HFFc6 (cell line): ENCODE results near the gene AHR. TPM values are rescaled to one million over a fixed set of nuclear protein-coding genes. Genes with fewer than 3 reads are reported as not detected.

ENCODE experiments used
- DNase-seq: peaks from one replicate; pipeline ENCODE4 v3.0.0-alpha.2; 2018
- H3K27ac Mint-ChIP-seq: 2 replicates; pipeline ENCODE4 v1.8.0; 2020; ENCODE audit warnings: mild to moderate bottlenecking, mixed read lengths
- H3K27me3 Mint-ChIP-seq: 2 replicates; pipeline ENCODE4 v1.8.0; 2021; ENCODE audit warnings: mild to moderate bottlenecking, moderate library complexity, mixed read lengths; ENCODE audit not compliant: insufficient read depth
- H3K36me3 Mint-ChIP-seq: 2 replicates; pipeline ENCODE4 v1.8.0; 2021; ENCODE audit warnings: low read depth, mixed read lengths
- H3K4me1 Mint-ChIP-seq: 2 replicates; pipeline ENCODE4 v1.8.0; 2020; ENCODE audit warnings: low read depth, mixed read lengths
- H3K4me3 Mint-ChIP-seq: 2 replicates; pipeline ENCODE4 v1.8.0; 2020; ENCODE audit warnings: mild to moderate bottlenecking, moderate library complexity, mixed read lengths
- H3K9me3 Mint-ChIP-seq: 2 replicates; pipeline ENCODE4 v1.8.0; 2020; ENCODE audit warnings: mild to moderate bottlenecking, mixed read lengths
- total RNA-seq, 6 experiments: library from RNA; stranded (reverse); fragmentation: NEBNext Ultra II Directional; extraction: Animal tissue kit (Norgen Biotek cat#: 25700); gene quantifications; 2 replicates in 1 of 6; 3 replicates in 5 of 6; pipeline ENCODE4 v1.2.3, GENCODE V29; 2021
- TF ChIP-seq, protein P1 (sequence below): fragments of 200-600 bp; sonication (generic); IDR thresholded peaks from 2 replicates; pipeline ENCODE4 v1.5.0; 2021; ENCODE audit warnings: antibody characterized with exemption, mild to moderate bottlenecking

The AHR gene
- total RNA-seq, 6 experiments from 2014 or later, result 35.8 to 57.2 (median 47.4) TPM

DNA sequence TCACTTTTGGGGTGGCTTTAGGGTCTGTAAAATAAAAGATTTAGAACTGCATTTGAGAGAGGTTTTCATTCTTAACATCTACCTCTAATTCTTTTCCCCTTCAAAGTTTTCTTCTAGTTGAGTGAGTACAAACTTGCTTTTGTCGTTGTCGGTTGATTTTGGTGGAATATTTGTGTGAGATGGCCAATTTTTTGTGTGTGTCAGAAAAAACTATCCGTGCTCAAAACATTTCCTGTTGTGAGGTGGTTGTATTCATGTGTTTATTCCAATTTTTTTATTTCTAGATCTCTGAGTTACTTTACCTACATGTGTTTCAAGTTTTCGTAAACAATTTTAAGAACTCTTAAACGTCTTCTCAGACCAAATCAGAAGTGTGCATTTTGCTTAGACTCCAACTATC is 1.6 kb downstream of the AHR start:
- Mint-ChIP-seq H3K27me3 (no peaks in the 10 kb centered on the region), H3K36me3 (0 out of 2 replicates have a peak, but pooled peaks cover 10% of the 10 kb centered on the region), H3K4me1 (peaks cover 16% of the 10 kb centered on the region), H3K4me3 (peak overlapping the region; percentile 93), H3K9me3 (no peaks in the 10 kb centered on the region), H3K27ac (peak overlapping the region; percentile 74)
- no peak for DNase-seq
- TF ChIP-seq, protein P1, sequence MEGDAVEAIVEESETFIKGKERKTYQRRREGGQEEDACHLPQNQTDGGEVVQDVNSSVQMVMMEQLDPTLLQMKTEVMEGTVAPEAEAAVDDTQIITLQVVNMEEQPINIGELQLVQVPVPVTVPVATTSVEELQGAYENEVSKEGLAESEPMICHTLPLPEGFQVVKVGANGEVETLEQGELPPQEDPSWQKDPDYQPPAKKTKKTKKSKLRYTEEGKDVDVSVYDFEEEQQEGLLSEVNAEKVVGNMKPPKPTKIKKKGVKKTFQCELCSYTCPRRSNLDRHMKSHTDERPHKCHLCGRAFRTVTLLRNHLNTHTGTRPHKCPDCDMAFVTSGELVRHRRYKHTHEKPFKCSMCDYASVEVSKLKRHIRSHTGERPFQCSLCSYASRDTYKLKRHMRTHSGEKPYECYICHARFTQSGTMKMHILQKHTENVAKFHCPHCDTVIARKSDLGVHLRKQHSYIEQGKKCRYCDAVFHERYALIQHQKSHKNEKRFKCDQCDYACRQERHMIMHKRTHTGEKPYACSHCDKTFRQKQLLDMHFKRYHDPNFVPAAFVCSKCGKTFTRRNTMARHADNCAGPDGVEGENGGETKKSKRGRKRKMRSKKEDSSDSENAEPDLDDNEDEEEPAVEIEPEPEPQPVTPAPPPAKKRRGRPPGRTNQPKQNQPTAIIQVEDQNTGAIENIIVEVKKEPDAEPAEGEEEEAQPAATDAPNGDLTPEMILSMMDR, result no peak

DNA sequence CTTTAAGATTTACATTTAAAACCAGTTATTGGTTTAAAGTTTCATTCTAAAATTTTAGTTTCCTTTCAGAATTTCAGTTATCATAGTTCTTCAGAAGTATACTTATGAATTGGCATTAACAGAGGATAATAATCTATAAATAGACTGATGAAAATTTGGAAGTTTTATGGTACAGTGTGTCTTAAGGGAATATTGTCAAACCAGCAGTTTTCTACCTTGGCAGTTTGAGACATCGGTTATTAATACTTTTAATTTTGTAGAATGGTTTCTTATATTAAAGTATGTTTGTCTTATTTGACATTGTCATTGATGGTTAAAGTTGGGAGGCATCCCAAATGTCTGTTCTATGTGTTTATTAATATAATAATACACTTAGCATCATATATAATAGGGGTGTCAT is 2.0 kb downstream of the AHR start:
- H3K4me3 Mint-ChIP-seq, result peak overlapping the region; percentile 93
- TF ChIP-seq, protein P1, result no peak
- H3K27me3 Mint-ChIP-seq, result no peaks in the 10 kb centered on the region
- H3K36me3 Mint-ChIP-seq, result 0 out of 2 replicates have a peak, but pooled peaks cover 10% of the 10 kb centered on the region
- peaks cover 16% of the 10 kb centered on the region for H3K4me1 Mint-ChIP-seq
- no peaks in the 10 kb centered on the region for H3K9me3 Mint-ChIP-seq
- H3K27ac Mint-ChIP-seq, result peak overlapping the region; percentile 74
- DNase-seq, result no peak

DNA sequence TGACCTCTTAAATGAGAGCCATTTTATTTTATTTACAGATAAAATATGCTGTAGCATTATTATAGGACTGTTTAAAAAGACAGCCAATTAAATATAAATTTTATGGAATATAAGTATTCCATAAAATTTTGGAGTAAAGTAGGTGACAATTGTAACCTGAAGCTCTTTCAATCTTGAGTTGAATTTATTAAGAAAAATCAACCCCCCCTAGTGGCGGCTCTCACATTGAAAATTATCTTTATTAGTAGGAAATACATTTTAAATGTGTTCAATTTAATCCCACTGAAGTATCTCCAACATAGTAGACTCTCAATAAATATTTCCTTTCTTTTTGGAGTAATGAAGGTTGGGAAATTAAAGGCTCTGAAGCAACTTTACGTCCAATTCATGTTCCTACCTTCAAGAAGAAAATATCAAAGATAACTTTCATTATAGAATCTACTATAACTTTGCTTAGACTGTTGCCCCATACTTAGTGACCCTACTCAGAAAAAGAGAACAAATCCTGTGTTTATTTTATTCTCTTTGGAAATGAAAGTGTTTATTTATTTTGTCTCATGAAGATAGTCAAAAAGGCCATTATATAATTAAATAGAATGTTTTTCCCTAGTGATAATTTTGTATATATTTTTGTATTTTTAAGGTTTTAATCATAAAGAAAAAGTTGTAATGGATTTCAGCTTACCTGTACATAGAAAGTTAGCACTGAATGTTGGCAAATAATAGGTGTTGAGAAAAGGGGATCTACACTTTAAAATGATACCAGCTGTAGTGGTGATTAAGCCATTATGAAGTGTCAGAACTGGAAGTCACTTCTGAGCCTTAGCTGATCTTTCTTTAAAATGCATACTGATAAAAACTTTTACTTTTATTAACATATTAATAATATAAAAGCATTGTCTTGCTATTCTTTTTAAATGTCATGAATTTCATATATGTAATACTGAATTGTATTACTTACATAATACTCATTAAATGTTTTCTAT is 3.3 kb downstream of the AHR start:
- no peak overlapping the region; the same call in 1 of the 2 replicates for H3K27ac Mint-ChIP-seq
- peak overlapping the region; percentile 93 for H3K4me3 Mint-ChIP-seq
- peaks cover 16% of the 10 kb centered on the region for H3K4me1 Mint-ChIP-seq
- peak; percentile 31 for DNase-seq
- 0 out of 2 replicates have a peak, but pooled peaks cover 10% of the 10 kb centered on the region for H3K36me3 Mint-ChIP-seq
- H3K27me3 Mint-ChIP-seq, result no peaks in the 10 kb centered on the region
- TF ChIP-seq, protein P1, result peak; percentile 93
- H3K9me3 Mint-ChIP-seq, result no peaks in the 10 kb centered on the region

DNA sequence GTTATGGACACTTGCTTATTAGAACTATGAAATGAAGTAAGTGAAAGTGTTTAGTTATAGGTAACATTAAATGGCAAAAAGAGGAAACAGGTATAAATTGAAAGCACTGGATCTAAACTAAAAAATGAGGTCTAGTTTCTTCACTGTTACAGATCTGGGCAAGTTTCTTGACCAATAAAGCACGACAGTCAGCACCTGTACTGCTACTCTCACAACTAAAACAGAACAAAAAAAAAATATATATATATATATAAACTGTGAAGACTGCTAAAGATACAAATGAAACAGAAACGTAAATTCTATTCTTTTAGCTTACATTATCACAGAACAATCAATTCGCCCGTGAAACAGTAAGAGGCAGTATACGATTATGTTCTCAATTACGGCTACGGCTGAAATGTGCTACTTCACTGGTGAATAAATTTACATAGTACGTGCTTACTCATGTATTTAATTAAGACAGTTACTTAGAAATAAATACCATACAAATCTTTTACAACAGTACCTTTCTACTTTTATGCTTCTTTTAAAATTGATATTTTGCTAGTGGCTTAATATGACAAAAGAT is 4.2 kb downstream of the AHR start:
- TF ChIP-seq, protein P1, result peak; percentile 71
- no peaks in the 10 kb centered on the region for H3K9me3 Mint-ChIP-seq
- DNase-seq, result peak; percentile 63
- H3K4me3 Mint-ChIP-seq, result peak overlapping the region; percentile 77
- H3K27me3 Mint-ChIP-seq, result no peaks in the 10 kb centered on the region
- H3K27ac Mint-ChIP-seq, result peak overlapping the region; percentile 50; the same call in 1 of the 2 replicates
- 0 out of 2 replicates have a peak, but pooled peaks cover 10% of the 10 kb centered on the region for H3K36me3 Mint-ChIP-seq
- peaks cover 7% of the 10 kb centered on the region for H3K4me1 Mint-ChIP-seq

DNA sequence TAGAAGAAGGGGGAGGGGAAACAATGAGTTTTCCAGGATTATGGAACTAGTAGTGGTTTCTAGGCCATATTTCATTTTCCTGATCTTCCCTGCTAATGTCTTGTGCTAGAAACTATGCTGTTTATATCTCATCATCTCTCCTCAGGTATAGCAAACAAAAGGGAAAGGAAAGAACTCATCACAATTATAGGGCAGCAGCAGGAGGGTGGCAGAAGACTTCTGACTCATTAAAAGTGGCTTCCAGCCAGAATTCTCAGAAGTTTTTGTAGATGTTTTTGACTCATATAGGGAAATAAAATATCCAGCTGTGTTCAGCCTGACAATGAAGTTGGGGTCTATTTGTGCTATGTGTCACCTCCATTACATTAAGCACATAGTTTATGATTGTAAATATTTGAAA is 6.5 kb downstream of the AHR start:
- H3K36me3 Mint-ChIP-seq, result no peaks in the 10 kb centered on the region; the same call in 1 of the 2 replicates
- peak; percentile 84 for DNase-seq
- H3K9me3 Mint-ChIP-seq, result no peaks in the 10 kb centered on the region
- H3K4me3 Mint-ChIP-seq, result peak overlapping the region; percentile 63
- peak overlapping the region; percentile 35 for H3K27ac Mint-ChIP-seq
- H3K27me3 Mint-ChIP-seq, result no peaks in the 10 kb centered on the region
- TF ChIP-seq, protein P1, result no peak
- H3K4me1 Mint-ChIP-seq, result 0 out of 2 replicates have a peak, but pooled peaks cover 6% of the 10 kb centered on the region
